Endometrial microvascular endothelial cells (primary cell): Measurements from ENCODE around the gene EDEM3. TPM values are rescaled to one million over a fixed set of nuclear protein-coding genes. Genes with fewer than 3 reads are reported as not detected.
"Not testable (repeated sequence)": the region's sequence is repeated elsewhere in the genome, so short reads cannot be mapped to it uniquely, and the experiment has no call there.

Experiments
- in situ Hi-C: cut with HindIII; loops from 2 replicates; pipeline ENCODE4 v1.10.0; 2017; ENCODE audit warnings: low sequenced_read_pairs, low pct_unique_long_range_greater_than_20kb; ENCODE audit errors: inconsistent ontology term
- total RNA-seq: library from RNA; depleted of rRNA; stranded (reverse); fragments of >200 nt; gene quantifications from one replicate; pipeline ENCODE4 v1.2.3, GENCODE V29; 2015; ENCODE audit errors: inconsistent ontology term

Gene EDEM3
- total RNA-seq, 1 donor from 2014 or later: 36.1 TPM

DNA sequence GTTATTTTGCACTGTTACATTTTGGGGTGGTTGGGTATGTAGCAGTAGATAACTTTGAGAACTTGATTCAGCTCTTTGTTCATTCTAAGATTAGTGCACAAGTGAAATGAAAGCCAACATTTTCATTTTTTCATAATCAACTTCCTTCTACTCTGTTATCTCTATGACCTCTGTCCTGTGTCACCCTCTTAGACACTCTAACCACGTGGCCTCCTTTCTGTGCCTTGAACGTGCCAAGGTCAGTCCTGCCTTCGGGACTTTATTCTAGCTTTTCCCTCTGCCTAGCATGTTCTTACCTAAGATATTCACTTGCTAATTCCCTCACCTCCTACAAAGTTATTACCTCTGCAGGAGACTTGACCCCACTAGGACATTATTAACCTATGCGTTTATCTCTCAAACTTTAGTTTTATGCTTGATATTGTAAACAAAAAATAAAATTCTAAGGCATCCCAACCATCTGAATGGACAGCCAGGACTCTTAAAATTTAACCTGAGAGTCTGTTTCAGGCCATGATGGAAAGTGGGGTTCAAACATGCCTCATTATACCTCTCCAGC is 19.2 kb upstream of the EDEM3 start:
- in situ Hi-C loops: no loop called here

GRCh38 chr1:184771190-184771691 is 16.6 kb upstream of the EDEM3 start:
- in situ Hi-C loops: no loop called here

GRCh38 chr1:184770181-184770979 is 15.7 kb upstream of the EDEM3 start:
- in situ Hi-C loops: no loop called here

DNA sequence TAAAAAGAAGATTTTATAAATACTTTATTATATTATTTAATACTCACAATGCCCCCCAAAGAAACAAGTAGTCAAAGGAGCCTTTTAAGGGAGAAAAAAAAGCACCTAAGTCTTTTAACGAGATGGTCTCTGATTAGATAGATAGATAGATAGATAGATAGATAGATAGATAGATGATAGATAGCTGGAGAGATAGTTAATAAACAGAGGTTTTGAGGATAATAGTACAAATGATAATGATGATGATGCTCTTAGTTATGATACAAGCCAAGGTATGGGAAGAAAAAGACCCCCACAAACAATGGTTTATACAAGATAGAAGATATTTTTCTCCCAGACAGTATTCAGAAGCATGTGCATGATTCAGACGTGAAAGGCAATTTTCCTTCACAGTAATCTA is 14.6 kb upstream of the EDEM3 start:
- in situ Hi-C loops: no loop called here

GRCh38 chr1:184768467-184768866 is 13.8 kb upstream of the EDEM3 start:
- in situ Hi-C loops: no loop called here

DNA sequence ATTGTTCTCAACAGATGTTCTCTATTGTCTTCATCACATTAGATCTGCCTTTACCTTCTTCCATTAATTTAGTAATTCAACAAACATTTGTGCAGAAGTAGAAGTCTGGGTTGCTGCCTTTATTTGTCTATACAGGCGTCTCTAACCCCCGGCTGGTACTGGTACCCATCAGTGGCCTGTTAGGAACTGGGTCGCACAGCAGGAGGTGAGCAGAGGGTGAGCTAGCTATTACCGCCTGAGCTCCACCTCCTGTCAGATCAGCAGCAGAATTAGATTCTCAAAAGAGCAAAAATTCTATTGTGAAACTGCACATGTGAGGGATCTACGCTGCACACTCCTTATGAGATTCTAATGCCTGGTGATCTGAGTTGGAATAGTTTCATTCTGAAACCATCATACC is 12.9 kb upstream of the EDEM3 start:
- in situ Hi-C loops: no loop called here

DNA sequence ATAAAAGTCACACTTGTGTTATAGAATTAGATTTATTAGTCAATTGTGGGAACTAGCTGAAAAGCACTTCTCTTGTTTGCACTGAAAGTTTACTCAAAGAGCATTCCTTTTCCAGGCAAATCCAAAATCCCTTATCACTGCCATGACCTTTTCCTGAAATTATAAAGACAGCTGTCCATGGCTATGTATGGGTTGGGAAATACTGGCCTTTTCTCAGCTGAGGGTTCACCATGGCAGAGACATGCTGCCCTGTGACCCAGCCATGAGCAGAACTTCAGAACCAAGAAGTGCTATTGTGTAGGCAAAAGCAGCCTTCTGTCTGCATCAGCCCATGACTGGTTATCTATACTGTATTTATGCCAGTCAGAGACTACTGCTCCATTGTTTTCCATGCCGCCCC is 9.8 kb upstream of the EDEM3 start:
- in situ Hi-C loops: no loop called here

DNA sequence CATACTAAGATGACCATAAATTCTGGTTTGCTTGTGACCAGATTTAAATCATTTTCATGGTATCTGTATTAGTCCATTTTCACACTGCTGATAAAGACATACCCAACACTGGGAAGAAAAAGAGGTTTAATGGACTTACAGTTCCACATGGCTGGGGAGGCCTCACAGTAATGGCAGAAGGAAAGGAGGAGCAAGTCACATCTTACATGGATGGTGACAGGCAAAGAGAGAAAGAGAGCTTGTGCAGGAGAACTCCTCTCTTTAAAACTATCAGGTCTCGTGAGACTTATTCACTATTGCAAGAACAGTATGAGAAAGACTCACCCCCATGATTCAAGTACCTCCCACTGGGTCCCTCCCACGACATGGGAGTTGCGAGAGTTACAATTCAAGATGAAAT is 8.9 kb upstream of the EDEM3 start:
- in situ Hi-C loops: not testable (repeated sequence)

DNA sequence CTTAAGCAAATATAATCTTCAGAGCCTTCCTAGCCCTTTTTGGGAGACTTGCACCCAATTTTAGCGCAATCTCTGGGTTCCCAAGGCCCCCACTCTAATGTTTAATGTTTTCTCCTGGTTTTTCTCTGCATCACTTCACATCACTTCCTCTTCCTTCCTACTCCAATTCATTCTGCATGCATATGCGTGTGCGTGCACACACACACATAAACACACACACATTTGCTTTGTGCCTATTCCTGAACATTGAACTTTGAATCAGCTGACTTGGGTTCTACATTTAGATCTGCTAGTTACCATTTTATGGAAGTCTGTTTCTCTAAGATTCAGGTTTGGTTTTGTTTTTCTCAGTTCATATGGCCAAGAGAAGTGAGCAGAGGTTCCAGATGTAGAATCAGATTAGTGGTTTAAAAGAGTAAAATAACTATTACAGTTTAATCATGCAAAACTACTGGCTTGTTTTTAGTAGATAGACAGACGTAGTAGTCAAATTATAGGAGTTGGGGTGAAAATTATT is 7.4 kb upstream of the EDEM3 start:
- in situ Hi-C loops: no loop called here

- in situ Hi-C loops: no loop called here
Observed at GRCh38 chr1:184759651-184760050, 5.0 kb upstream of the EDEM3 start.

- in situ Hi-C loops: no loop called here
Observed at GRCh38 chr1:184759112-184759511, 4.5 kb upstream of the EDEM3 start.

GRCh38 chr1:184757891-184758290 is 3.2 kb upstream of the EDEM3 start:
- in situ Hi-C loops: no loop called here

DNA sequence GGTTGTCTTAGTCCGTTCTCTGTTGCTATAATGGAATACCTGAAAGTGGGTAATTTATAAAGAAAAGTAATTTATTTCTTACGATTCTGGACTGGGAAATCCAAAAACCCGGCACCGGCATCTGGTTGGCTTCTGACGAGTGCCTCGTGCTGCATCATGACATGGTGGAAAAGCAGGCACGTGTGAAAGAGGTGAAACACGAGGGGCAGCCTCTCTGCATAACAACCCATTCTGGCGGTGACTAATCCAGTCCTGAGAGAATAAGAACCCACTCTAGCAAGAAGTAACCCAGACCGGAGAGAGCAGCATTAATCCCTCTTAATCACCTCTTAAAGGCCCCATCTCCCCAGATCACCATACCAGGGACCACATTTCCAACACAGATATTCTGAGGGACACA is 2.7 kb upstream of the EDEM3 start:
- in situ Hi-C loops: no loop called here

DNA sequence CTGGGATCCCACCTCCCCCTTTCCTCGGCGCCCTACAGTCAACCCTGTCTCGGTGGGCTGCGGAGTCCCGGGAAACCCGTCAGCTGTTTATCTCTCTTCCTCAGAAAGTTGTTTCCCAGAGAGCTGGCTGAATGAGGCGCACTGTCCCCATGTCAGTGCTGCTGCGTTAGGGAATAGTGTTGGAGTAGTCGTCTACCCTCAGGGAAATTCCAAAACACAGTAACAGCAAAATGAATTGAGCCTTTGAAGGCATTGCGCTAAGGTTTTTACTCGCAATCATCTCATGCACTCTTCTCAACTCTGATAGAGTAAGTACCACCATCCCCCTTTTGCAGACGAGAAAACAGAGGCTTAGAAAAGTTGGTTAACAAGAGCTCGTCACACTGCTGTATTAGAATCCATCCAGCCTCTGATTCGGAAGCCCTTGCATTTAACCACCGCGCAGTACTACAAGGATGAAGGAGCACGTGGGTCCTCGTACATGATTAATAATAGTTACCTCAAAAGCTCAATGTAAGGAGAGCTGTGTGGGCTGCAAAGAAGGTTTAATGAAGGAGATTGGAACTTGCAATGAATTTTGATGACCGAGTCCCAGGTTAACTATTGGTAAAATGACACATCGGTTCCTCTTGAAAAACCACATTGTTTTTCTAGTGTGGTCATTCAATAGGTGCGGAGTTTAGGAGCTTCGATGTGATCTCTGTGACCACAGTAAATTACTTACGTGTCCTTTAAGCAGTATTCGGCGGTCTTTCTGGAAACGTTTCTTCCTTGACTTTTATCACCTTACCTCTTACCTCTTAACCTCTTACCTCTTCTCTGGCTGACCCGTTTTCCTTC is 788 bp upstream of the EDEM3 start:
- in situ Hi-C loops: no loop called here

GRCh38 chr1:184753608-184754475 is 816 bp downstream of the EDEM3 start:
- in situ Hi-C loops: no loop called here

- in situ Hi-C loops: no loop called here
Observed at GRCh38 chr1:184753117-184753516, 1.5 kb downstream of the EDEM3 start.

DNA sequence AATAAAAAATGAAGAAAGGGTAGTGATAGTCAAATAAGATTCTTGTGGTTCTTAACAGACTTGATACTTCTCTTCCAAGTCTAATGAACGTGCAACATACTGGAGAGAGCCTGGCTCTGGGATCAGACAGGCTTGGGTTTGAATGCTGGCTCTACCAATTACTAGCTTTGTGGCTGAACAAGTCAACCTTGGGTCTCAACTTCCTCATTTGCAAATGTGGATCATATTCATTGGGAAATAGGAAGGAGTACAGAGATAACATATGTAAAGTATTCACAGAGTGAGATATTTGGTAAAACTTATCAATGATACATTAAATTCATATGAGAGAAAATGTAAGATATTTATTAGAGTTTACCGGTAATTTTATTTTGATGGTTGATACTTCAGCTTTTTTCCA is 2.0 kb downstream of the EDEM3 start:
- in situ Hi-C loops: no loop called here

- in situ Hi-C loops: no loop called here
Observed at GRCh38 chr1:184748740-184749139, 5.9 kb downstream of the EDEM3 start.
